IPS DF 6.9 (cell line): ENCODE data around the gene ZNF730.
"Not testable (repeated sequence)": the region's sequence is repeated elsewhere in the genome, so short reads cannot be mapped to it uniquely, and the experiment has no call there.

ENCODE experiments used
- DNase-seq: peaks from one replicate; pipeline ENCODE4 v3.0.0-alpha.2; 2013; ENCODE audit warnings: low read depth, low spot score
- H3K27ac ChIP-seq: one replicate; pipeline ENCODE4 v1.5.1; 2013; ENCODE audit warnings: low read length, control low read depth
- H3K27me3 ChIP-seq: 2 replicates; pipeline ENCODE4 v1.6.1; 2013; ENCODE audit warnings: mild to moderate bottlenecking, low read length; ENCODE audit not compliant: control insufficient read depth, insufficient read depth
- H3K36me3 ChIP-seq: 2 replicates; pipeline ENCODE4 v1.6.1; 2013; ENCODE audit warnings: low read length; ENCODE audit not compliant: control insufficient read depth, insufficient read depth
- H3K4me1 ChIP-seq: 2 replicates; pipeline ENCODE4 v1.6.1; 2013; ENCODE audit warnings: low read length; ENCODE audit not compliant: control insufficient read depth, insufficient read depth
- H3K4me3 ChIP-seq: 2 replicates; pipeline ENCODE4 v1.5.1; 2013; ENCODE audit warnings: mild to moderate bottlenecking, low read length
- H3K9me3 ChIP-seq: 2 replicates; pipeline ENCODE4 v1.6.1; 2013; ENCODE audit warnings: low read length, inconsistent platforms; ENCODE audit not compliant: control insufficient read depth, insufficient read depth
- WGBS: extraction: QIAGEN DNeasy Blood & Tissue Kit; methylation state at CpG from one replicate; pipeline ENCODE4 v1.1.7; 2013; ENCODE audit warnings: mixed read lengths, missing lambda C conversion rate; ENCODE audit not compliant: insufficient read length, insufficient coverage; 5-methylcytosine and 5-hydroxymethylcytosine counted together

Gene ZNF730

DNA sequence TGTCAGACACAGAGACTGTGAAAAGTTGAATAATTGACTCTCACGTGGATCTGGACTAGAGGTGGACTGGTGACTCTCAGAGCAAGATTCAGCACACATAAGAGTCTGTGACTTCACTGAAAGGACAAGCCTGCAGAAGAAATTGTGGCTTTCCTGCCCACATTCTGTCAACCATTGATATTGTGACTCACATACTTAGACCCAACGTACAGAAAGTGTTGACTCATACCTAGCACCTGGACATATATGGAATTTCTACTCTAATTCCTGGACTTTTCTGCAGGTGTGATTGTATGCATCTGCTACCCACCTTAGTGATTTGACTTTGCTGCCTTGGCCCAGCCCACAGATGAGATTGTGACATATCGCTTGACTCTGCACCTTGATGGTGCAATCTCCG, 15.6 kb upstream of the ZNF730 start:
- H3K27me3 ChIP-seq = no peaks in the 10 kb centered on the region
- no CpG with 5 or more reads among the region's 4 CpGs for WGBS
- H3K4me3 ChIP-seq = no peak overlapping the region
- H3K9me3 ChIP-seq = no peaks in the 10 kb centered on the region
- peaks cover 35% of the 10 kb centered on the region; the same call in 1 of the 2 replicates for H3K36me3 ChIP-seq
- no peaks in the 10 kb centered on the region for H3K4me1 ChIP-seq
- H3K27ac ChIP-seq = no peak overlapping the region
- DNase-seq = no peak

DNA sequence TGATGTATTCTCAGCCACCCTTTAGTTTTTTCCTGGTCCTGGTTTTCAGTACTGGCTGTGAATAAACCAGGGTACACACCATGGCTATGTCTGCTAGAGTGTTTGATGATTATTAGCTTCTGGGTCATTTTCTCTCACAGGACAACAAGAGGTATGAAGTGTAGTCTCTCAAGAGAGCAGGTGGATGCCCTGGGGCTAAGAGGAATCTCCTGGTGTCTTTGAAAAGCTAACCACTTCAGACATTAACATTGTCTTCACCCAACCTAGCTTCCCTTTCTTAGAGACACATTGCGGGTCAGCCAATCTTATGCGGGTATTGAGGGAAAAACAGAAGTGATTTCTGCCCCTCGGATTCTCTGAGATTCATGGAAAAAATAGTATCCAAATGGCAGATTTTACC, 1.6 kb downstream of the ZNF730 start:
- Histone ChIP-seq H3K27me3 (no peaks in the 10 kb centered on the region), H3K36me3 (no peaks in the 10 kb centered on the region; the same call in 1 of the 2 replicates), H3K27ac (no peak overlapping the region), H3K9me3 (no peaks in the 10 kb centered on the region), H3K4me1 (no peaks in the 10 kb centered on the region), H3K4me3 (no peak overlapping the region)
- no CpG with 5 or more reads among the region's 3 CpGs for WGBS
- no peak for DNase-seq

DNA sequence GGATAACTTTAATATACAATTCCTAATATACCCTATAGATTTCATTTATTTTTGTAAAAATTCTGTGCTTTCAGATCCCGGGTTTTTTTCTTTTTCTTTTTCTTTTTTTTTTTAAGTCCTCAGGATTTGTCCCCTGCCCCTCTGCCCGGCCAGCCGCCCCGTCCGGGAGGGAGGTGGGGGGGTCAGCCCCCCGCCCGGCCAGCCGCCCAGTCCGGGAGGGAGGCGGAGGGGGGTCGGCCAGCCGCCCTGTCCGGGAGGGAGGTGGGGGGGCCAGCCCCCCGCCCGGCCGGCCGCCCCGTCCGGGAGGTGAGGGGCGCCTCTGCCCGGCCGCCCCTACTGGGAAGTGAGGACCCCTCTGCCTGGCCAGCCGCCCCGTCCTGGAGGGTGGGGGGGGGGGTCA, 17.4 kb downstream of the ZNF730 start:
- not testable (repeated sequence) for H3K9me3 ChIP-seq, DNase-seq, H3K4me3 ChIP-seq, H3K27me3 ChIP-seq, H3K27ac ChIP-seq, H3K36me3 ChIP-seq, H3K4me1 ChIP-seq
- no CpG with 5 or more reads among the region's 24 CpGs for WGBS

DNA sequence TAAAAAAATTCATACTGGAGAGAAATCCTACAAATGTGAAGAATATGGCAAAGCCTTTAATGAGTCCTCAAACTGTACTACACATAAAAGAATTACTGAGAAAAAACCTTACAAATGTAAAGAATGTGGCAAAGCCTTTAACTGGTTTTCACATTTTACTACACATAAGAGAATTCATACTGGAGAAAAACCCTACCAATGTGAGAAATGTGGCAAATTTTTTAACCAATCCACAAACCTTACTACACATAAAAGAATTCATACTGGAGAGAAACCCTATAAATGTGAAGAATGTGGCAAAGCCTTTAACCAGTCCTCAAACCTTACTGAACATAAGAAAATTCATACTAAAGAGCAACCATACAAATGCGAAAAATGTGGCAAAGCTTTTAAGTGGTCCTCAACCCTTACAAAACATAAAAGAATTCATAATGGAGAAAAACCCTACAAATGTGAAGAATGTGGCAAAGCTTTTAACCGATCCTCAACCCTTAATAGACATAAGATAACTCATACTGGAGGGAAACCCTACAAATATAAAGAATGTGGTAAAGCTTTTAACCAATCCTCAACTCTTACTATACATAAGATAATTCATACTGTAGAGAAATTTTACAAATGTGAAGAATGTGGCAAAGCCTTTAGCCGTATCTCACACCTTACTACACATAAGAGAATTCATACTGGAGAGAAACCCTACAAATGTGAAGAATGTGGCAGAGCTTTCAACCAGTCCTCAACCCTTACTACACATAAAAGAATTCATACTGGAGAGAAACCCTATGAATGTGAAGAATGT, 29.0 kb downstream of the ZNF730 start:
- no CpG with 5 or more reads among the region's 3 CpGs for WGBS
- H3K27ac ChIP-seq = no peak overlapping the region
- H3K4me1 ChIP-seq = no peaks in the 10 kb centered on the region
- H3K36me3 ChIP-seq = no peaks in the 10 kb centered on the region; the same call in 1 of the 2 replicates
- no peak for DNase-seq
- H3K27me3 ChIP-seq = no peaks in the 10 kb centered on the region
- H3K9me3 ChIP-seq = peaks cover 2% of the 10 kb centered on the region
- H3K4me3 ChIP-seq = no peak overlapping the region

DNA sequence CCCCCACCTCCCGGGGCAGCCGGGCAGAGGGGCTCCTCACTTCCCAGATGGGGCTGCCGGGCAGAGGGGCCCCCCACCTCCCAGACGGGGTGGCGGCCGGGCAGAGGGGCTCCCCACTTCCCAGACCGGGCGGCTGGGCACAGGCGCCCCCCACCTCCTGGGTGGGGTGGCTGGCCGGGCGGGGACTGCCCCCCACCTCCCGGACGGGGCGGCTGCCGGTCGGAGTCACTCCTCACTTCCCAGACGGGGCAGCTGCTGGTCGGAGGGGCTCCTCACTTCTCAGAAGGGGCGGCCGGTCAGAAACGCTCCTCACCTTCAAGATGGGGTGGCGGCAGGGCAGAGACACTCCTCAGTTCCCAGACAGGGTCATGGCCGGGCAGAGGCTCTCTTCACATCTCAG, 43.9 kb downstream of the ZNF730 start:
- no peaks in the 10 kb centered on the region for H3K36me3 ChIP-seq
- no peaks in the 10 kb centered on the region; the same call in 1 of the 2 replicates for H3K9me3 ChIP-seq
- no peaks in the 10 kb centered on the region for H3K4me1 ChIP-seq
- H3K27ac ChIP-seq = no peak overlapping the region
- H3K27me3 ChIP-seq = no peaks in the 10 kb centered on the region
- H3K4me3 ChIP-seq = no peak overlapping the region
- no peak for DNase-seq
- no CpG with 5 or more reads among the region's 23 CpGs for WGBS

DNA sequence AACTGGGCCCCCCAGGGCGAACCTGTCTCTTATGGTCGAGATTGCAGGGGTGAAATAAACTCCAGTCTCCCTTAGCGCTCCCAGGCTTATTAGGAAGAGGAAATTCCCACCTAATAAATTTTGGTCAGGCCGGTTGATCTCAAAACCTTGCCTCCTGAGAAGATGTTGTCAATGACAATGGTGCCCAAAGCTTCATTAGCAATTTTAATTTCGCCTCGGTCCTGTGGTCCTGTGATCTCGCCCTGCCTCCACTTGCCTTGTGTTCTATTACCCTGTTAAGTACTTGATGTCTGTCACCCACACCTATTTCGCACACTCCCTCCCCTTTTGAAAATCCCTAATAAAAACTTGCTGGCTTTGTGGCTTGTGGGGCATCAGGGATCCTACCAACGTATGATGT, 51.5 kb downstream of the ZNF730 start:
- WGBS = no CpG with 5 or more reads among the region's 9 CpGs
- DNase-seq, H3K36me3 ChIP-seq, H3K9me3 ChIP-seq, H3K4me3 ChIP-seq, H3K27ac ChIP-seq, H3K4me1 ChIP-seq, H3K27me3 ChIP-seq: not testable (repeated sequence)

DNA sequence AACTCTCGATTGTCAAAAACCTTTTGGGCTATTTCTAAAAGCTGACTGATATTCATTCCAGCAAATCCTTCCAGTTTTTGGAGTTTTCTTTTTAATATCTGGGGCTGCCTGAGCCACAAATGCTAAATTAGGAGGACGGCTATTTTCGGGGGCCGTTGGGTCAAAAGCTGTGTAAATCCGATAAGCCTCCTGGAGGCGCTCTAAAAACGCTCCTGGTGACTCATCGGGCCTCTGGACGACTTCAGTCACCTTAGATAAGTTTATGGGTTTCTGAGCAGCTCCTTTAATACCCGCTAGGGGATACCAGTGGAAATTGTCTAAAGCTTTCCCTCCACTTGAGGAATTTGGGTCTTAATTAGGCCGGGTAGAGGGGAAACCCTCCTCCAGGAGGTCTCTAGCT, 66.4 kb downstream of the ZNF730 start:
- Histone ChIP-seq H3K27ac (no peak overlapping the region), H3K36me3 (no peaks in the 10 kb centered on the region), H3K4me3 (no peak overlapping the region), H3K27me3 (no peaks in the 10 kb centered on the region), H3K9me3 (no peaks in the 10 kb centered on the region; the same call in 1 of the 2 replicates), H3K4me1 (no peaks in the 10 kb centered on the region; the same call in 1 of the 2 replicates)
- DNase-seq = no peak
- no CpG with 5 or more reads among the region's 11 CpGs for WGBS

DNA sequence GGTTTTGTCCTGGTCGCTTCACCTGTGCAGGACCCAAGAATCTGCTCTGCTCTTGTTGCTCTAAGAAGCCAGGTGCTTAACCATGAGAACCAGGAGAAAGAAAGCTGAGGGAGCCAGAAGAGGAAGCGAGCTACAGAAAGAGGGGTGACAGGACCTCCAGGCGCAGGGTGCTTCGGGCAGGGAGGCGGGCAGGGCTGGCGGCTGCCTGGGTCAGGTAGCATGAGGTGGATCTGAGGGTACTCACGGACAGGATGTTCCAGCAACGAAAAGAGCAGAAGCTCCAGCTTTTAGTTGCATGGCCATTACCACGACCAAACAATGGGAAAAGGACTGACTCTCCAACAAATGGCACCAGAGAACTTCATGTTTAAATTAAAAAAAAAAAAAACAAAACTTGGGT, 73.5 kb downstream of the ZNF730 start:
- no peaks in the 10 kb centered on the region; the same call in 1 of the 2 replicates for H3K9me3 ChIP-seq
- no peaks in the 10 kb centered on the region for H3K27me3 ChIP-seq
- no peak overlapping the region for H3K4me3 ChIP-seq
- WGBS = no CpG with 5 or more reads among the region's 9 CpGs
- H3K4me1 ChIP-seq = no peaks in the 10 kb centered on the region
- DNase-seq = no peak
- no peaks in the 10 kb centered on the region for H3K36me3 ChIP-seq
- H3K27ac ChIP-seq = no peak overlapping the region
